Stimulated activated CD4-positive, alpha-beta T cell treated with anti-CD3 and anti-CD28 coated beads, Interleukin-4, amount 100 ng/mL, for 48 hours (primary cell): Measurements from ENCODE around the gene SERTM1.

ENCODE experiments used
- DNase-seq, 2 donors: peaks; one replicate each; pipeline ENCODE4 v3.0.0-alpha.2; 2020; ENCODE audit warnings: low read depth in 2 of 2

SERTM1 gene

DNA sequence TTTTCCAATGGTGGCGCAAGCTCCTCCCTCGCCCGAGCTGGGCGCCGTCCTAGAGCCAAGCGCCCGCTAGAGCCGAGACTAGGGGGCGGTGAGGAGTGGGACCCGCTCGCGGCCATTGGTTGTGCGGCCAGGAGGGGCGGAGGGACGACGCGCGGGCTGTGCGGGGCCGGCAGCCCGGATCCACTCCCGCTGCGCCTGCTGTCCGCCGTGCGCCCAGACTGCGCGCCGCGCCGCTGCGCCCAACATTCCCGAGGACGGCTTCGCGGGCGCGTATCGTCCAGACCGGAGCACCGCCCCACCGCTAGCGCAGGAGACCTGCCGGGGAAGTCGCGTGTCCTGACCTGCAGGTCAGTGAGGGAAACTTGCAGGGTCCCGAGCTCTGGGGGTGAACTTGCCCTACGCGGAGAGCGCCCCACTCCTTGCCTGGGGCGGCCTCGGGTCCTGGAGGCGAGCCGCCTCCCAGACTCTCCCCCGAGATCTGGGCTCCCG, at the start of gene SERTM1:
SERTM1 (plus strand) TSS at position 183 of the 489 bp plus-strand sequence. CDS start 21,059 bp downstream, outside the sequence.
- DNase-seq = no peak

DNA sequence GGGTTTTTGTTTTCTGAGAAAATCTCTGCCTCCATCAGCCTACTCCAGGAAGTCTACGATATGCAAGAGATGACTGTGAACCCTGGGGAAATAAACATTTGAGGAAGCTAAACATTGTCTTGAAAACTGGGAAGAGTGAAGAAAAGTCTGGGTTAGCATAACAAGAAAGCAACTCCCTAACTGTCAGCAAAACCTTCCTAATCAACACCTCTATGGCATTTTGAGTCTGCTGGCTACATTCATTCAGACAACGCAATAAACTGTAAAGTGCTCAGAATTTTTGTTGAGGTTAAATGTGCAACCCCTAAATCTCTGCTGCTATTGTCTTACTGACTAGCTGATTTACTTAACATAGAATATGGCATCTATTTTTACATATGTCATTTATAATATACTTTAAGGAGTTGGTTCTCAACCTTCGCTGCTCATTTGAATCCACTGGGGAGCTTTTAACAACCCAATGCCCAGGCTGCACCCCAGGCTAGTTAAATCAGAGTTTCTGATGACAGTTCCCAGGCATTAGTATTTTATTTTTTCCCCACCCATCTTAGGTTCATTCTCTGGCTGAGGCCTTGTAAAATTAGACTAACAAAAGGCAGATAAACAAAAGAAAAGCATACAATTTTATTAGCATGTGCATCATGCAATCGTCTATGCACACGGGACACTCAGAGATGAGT, 45.3 kb upstream of the SERTM1 start:
- no peak for DNase-seq

DNA sequence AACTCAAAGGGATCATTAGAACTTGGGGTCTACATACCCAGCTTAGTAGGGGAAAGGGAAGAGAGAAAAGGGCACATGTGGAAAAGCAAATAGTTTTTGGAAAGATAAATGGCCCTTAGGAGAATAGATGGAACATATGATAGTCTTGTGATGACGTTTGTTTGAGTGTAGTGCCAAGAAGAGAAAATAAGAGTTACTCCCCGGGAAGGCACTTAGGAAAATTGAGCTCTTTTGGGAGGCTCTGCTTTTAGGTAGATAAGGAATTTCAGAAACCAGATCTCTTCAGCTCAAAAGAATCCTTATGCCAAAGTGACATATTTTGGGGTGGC, 44.8 kb upstream of the SERTM1 start:
- no peak for DNase-seq

DNA sequence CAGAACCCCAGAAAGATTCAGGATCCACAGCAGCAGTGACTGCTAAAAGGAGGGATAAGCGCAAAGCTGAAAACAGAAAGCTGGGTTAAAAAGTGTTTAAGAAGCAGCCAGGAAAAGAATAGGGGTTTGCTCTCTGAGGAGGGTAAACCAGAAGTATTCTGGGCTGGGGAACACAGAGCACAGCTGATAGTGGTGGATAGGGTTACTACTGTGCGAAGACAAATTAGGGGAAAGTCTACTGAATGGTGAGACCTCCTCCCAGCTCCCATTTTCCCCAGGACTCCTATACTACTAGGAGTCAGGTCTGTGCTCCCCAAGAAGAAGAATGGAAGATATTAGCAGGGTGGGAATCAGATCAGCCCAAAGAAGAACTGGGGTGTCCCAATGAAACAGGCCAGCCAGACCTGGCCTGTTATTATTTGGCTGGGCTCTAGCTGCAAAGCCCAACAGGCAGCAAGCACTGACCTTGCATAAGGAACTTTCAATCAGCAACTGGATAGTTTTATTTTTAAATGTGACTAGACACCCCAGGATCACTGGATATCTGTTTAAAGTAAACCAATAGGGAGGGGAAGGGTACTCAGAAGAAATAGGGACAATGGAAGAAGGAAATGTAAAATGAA, 43.5 kb upstream of the SERTM1 start:
- no peak for DNase-seq

DNA sequence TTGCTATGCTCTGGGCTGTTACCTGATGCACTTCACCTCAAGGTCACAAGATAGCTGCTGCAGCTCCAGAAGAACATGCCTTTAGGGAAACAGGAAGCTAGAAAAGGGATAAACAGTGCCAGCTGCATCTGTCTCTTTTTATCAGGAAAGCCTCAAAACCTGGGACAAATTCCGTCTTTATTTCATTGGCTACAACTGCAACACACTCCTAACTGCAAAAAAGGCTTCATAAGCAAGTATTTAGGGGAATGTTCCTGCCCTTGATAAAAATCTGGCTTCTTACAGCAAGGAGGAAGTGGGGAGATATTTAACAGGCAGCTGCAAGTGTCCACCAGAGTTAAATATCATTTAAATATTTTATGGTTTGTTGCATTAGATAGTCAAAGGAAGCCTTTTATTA, 34.2 kb upstream of the SERTM1 start:
- no peak for DNase-seq

DNA sequence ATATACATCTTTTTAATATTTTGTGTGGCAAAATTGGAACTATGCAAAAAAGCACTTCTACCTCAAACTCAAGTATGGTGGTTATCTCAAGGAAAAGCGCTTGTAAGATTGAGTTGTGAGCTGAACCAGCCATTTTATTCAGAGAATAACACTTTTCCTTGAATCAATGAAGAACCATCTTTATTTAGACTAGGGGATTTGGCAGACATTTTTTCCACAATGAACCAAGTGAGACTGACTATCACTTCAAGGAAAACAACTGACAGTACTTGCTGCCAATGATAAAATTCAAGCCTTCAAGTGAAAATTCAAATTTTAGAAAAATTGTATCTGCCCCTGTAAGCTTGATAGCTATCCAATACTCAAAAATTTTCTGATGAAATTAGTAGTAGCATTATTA, 23.2 kb upstream of the SERTM1 start:
- DNase-seq = no peak

DNA sequence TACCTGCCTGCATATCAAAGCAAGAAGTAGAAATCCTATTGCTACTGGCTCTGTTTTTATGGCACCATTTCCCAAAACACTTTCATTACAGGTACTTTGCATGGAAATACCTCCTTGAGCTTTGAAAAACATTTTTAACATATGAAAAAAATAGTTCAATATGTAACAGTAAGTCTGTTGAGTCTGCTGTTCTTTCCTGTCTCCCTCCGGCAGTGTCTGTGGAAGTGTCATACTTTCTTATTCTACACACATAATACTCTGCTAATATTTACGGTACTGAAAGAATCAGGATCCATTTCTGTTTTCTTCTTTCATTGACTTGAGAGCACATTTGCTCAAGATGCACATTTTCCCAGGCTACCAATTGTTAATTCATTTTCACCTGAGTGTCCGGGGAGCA, 8.2 kb upstream of the SERTM1 start:
- no peak for DNase-seq

DNA sequence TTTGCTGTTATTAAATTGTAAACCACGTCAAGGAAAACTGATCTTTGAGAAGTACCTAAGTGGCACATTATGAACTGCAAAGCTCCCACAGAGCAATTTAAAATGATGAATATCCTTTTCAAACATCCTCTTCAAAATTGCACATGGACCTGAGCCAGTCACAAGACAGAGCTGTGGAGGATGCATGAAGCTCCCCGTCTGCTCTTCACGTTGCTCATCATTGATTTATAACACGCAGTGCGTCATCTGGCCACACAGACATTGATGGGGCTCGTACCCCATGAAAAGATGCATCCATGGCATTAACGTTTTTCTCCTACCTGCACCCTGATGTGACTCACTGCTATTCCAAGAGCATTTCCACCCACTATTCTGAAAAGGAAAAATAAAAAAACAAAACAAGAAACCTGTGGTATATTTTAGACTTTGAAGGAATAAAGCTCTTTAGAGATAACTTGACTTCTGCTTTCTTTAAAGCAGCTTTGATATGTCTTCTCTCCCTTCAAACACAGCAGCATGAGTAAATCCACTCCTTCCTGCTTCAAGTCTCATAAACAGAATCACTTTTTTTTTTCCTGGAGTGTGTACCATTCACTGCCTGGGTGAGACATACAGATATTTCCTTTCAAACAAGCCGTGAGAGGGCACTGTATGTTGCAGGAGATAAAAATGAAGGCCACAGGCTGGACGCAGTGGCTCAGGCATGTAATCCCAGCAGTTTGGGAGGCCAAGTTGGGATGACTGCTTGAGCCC, 7.2 kb upstream of the SERTM1 start:
- DNase-seq = no peak

DNA sequence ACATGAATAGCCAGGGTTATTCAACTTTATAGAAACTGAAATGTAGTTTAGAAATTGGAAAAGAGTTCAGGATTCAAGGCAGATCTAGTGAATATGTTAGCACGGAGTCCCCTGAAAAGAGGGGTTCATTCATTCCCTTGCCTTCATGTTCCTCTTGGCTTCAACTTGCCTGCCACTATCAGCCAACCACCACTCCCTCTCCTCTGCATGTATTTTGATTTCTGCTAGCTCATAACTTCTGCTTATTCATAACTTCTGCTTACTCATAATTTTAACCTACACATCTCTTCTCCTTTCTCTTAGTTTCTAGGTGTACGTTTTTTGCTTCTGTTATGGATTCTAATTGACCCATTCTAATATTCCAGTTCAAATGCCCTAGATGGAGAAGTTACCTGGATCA, 5.5 kb upstream of the SERTM1 start:
- no peak for DNase-seq

DNA sequence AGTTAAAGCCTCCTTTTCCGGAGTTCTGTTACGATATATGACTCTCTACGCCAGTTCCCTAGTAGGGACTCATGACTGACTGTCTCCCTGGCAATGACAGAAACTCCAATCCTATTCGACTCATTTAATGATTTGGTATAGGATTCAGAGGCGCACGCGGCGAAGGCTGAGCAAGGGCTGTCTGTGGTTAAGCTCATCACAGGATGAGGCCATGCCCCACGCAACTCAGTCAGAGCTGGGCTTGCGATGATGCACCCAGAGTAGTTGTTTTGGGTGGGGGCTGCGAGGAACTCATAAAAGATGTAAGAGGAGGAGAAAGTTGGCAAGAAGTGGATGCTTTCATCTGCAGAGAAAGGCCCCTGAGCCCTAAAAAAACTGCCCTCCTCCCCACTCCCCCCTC, 468 bp upstream of the SERTM1 start:
- no peak for DNase-seq

DNA sequence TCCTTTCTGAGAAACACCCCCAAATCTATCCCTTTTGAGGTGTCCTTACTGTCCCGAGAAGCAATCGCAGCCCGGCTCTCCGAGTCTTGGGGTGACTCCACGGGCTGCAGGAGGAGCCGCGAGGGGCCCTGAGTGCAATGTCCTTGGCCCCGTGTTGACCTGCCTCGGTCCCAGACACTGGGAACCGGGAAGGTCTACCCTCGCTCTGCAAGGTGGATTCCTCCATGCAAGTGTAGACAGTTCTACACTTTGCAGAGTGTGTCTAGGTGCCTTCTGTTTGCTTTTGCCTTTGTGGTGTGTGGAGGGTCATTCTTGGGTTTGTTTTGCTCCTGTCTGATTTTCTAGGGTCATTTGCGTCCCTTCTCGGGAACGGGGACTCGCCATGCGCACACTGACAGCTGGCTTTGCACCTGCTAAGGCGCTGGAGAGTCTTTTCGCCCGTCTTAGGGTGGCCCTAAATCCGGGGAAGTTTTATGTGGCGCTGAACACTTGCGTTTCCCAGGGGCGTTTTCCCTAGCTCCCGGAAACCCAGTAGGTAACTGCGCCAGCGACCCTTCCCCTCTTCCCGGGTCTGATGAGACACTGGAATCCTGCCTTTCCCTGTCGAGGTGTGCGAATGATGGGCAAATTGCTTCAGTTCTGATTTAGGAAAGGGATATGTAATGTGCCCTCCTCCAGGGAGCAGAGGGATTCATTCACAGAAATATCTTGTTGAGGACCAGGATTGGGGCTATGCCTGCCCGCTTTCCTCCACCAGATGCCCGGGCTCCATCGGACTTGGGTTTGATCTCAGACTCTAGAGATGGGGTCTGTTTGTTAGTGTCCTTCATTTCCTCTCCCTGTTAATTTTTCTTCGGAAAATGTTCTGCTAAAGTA, 755 bp downstream of the SERTM1 start:
- no peak for DNase-seq

DNA sequence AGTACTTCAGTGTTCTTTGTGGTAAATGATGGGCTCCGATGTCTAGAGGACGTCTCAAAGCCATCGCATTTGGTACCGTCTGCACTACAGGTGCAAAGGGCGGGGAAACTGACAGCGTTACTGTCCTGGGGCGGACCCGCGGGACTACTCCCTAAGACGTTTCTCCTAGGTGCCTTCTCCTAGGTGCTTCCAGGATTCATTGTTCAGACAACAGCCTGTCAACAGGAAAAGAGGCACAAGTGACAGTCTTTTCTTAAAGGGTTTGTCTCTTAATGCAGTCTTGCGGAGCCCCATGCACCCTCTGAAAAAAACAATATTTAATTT, 1.4 kb downstream of the SERTM1 start:
- DNase-seq = no peak

DNA sequence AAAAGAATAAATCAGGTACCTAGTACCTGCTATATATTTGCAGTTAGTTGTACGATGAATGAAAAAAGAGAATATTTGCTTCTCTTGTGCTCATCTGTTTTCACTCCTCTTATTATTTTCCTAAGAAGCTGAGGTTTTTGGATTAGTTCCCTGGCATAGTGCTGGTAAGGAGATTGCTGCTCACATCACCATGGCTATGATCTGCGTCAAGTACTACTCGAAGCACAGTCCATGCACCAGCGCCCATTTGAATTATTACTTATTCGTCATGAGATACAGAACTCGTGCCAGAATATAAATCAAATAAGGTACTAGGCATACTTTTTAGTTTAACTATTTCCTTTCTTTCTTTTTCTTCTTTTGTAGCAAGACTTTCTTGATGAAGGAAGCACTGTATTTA, 7.1 kb downstream of the SERTM1 start:
- no peak for DNase-seq

DNA sequence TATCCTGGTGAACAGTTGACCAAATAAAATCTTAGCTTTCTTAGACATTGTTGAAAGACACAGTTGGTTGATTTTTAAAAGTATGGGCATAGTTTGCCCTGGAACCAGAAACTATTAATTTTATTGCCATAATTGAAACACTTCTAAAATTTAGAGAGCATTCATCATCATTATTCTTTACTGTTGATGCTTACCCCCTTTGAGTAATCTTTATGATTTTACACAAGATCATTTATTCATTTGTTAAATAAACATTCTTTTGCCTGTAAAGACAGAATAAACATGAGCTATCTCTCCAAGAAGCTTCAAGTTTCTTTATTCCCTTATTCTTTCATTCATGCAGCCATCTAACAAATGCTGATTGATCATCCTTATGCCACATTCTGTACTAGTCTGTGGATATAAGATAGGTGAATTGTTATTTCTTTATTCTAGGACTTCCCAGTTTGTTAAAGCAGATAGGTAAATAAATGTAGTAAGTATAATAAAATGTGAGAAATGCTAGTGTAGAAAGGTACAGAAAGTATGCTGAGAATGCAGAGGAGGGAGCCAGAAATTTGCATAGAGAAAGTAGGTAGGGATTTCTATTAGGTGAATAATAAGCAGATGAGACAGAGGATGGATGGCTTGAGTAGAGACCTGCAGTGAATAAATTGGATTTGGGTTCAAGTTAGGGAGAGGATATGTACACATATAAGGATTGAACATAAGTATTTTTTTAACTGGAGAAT, 8.2 kb downstream of the SERTM1 start:
- no peak for DNase-seq

DNA sequence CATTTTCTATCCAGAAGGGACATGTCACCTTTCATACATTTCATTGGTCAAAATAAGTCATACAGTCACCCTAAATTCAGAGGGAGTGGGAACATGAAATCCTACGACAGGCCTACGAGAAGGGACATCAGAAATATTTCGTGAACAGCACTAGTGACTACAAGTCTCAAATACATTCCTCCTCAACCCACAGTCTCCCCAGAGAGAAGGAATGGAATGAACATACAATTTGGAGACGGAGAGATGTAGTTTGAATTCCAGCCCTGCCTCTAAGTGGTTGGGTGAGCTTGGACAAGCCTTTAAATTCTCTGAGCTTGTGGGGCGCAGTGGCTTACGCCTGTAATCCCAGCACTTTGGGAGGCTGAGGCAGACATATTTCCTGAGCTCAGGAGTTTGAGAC, 9.9 kb downstream of the SERTM1 start:
- DNase-seq = no peak

DNA sequence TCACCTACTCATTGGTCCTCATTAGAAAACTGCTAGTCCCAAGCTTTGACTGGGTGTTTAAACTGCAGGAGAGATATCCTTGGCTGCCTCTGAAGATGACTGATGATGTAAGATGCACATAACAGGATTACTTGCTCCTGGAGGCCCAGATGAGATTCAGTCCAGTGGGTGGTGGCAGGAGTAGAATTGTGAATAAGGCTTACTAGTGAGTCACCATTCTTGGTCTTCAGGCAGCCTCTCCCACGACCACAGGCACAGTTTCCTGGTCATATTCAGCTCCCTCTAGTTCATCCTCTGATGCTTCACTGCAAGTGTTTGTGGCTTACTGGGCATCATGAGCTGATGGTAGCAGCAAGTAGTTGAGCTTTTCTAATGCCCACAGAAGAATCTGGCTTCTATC, 12.1 kb downstream of the SERTM1 start:
- DNase-seq = no peak

DNA sequence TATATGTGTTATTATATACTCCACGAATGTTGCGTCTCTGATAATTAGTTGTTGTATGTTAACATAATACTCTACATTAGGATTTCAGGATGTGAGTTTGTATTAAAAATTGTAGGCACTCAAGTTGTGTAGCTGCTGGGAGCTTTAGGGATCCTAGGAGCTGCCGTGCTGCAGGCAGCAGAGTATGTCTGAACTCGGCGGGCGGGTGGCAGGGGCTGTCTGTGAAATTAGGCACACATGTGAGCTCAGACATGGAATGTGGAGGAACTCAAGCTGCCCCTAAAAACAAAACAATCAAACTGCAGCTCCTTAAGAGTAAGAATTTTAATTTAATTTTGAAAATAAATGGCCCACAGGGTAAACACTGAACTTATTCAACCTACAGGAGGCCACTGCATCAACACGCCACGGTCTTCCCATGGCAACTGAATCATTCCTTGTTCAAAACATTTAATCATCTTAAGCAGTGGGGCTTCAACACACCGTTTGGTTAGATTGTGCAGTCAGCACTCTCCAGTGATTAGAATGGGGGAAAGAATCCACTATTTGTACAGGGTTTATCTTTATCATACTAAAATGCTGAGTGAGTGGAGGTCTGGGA, 22.7 kb downstream of the SERTM1 start:
- DNase-seq = no peak

DNA sequence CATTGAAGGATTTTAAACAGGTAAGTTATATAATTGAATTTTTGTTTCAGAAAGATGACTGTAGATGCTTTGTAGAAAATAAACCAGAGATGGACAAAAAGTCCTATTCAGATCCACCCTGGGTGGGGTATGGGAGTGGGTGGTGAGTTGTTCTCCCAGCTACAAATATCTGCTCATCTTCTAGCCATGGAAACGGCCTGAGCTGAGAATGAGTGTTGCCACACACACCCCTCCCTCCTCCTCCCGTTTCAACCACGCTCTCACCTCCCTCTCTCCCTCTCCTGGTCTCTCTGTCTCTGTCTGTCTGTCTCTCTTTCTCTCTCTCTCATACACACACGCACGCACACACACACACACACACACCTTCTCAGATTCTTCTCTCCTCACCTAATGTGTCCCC, 26.4 kb downstream of the SERTM1 start:
- DNase-seq = no peak

DNA sequence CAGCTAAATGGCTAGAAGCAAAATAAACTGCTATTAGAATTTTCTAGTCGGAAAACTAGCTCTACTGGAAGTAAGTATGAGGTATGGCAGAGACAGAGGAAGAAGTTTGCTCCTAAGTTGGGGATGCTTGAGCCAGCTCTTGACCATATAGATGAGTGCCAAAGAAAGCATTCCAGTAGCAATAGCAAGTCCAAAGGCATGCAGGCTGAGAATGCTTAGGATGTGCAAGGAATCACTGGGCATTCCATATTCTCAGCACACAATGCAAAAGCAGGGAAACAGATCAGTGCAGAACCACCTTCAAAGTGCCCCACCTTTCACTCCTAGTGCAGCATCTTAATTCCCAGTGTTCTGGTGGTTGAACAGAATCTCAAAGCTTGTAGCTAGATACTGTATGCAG, 32.9 kb downstream of the SERTM1 start:
- no peak for DNase-seq

DNA sequence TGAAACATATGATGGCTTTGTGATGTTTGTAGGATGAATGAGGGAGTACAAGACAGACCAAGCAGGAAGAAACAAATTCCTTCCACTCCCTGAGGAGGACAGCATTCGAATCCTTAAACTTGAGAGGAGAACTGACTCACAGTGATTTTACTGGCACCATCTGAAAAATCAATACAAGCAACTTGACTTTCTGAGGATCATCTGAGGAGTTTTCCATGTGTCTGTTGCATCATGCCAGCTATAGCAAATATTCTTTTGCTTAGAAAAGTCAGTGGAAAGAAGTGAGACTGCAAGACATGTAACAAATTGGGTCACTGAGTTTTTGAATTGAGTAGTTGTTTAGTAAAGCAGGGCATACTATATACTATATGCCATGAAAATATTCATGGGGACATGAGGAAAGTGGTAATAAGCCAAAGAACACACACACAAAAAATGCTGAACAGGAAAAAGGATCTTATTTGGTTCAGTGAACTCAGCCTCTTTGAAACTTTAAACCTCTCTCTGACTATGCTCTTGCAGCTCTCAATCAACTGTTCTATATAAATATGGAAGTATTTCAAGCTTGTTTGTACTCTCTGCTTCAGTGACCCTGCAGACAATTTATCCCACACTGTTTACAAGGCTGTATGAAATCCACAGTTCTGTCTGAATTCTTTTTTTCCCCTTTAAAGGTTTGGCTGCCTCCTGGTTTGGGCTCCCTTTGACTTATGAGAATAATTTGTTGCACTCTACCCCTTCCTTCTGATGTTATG, 35.5 kb downstream of the SERTM1 start:
- DNase-seq = no peak
